ENCODE measurements around the gene PVRIG. TPM values are rescaled to one million over a fixed set of nuclear protein-coding genes. Genes with fewer than 3 reads are reported as not detected.
A peak's percentile ranks its signal among the peaks of the same experiment; 100 is the strongest.

Gene PVRIG
- total RNA-seq, 1 experiment from 2014 or later = 1.1 TPM

- Histone ChIP-seq H2AFZ (no peak overlapping the region), H3K27me3 (ENCODE audit: insufficient read depth, low read depth) (no peaks in the 10 kb centered on the region), H3K9me2 (ENCODE audit: insufficient read depth) (no peaks in the 10 kb centered on the region), H3F3A (ENCODE audit: insufficient read depth, low read depth) (no peaks in the 10 kb centered on the region), H3K4me1 (replicated peaks; ENCODE audit: insufficient read depth) (peaks cover 1% of the 10 kb centered on the region; the same call in 1 of the 2 replicates), H3K4me2 (no peak overlapping the region), H3K9me3 (ENCODE audit: insufficient read depth, low read depth) (no peaks in the 10 kb centered on the region), H3K27ac (no peak overlapping the region), H3K79me2 (ENCODE audit: low read depth) (no peaks in the 10 kb centered on the region), H3K4me3 (no peak overlapping the region), H3K36me3 (ENCODE audit: low read depth) (no peaks in the 10 kb centered on the region), H4K20me1 (ENCODE audit: insufficient read depth) (no peaks in the 10 kb centered on the region)
- ChIA-PET POLR2A (ENCODE audit: unreplicated experiment) (interaction anchor here (0.6 kb wide), 1 partner anchor 60 kb away, joined by 21 read pairs; no protein-coding TSS in a partner anchor), CTCF (interaction anchor here (0.7 kb wide), 1 partner anchor 266 kb away, joined by 4 read pairs; no protein-coding TSS in a partner anchor)
- no peak for DNase-seq
- TF ChIP-seq EZH2 (IDR thresholded peaks at IDR 0.05; ENCODE audit: low read depth) (no peak), CTCF (conservative IDR thresholded peaks at IDR 0.05) (no peak)
- intact Hi-C loops (cut with micrococcal nuclease; ENCODE audit: unreplicated experiment) = no loop called here
- BruUV-seq (replicated peaks) = no TSS peak
Measured at GRCh38 chr7:100185726-100186125, 34.0 kb upstream of the PVRIG start.

GRCh38 chr7:100189061-100189460 lies 30.7 kb upstream of the PVRIG start:
- POLR2A ChIA-PET (ENCODE audit: unreplicated experiment) = no interaction called here
- Histone ChIP-seq H3K36me3 (ENCODE audit: low read depth) (no peaks in the 10 kb centered on the region), H3K79me2 (ENCODE audit: low read depth) (no peaks in the 10 kb centered on the region), H3K27ac (no peak overlapping the region), H3K9me3 (ENCODE audit: insufficient read depth, low read depth) (no peaks in the 10 kb centered on the region), H3F3A (ENCODE audit: insufficient read depth, low read depth) (peaks cover 11% of the 10 kb centered on the region), H3K4me2 (no peak overlapping the region), H3K9me2 (ENCODE audit: insufficient read depth) (no peaks in the 10 kb centered on the region), H3K27me3 (ENCODE audit: insufficient read depth, low read depth) (no peaks in the 10 kb centered on the region), H2AFZ (no peak overlapping the region), H3K4me1 (replicated peaks; ENCODE audit: insufficient read depth) (peaks cover 22% of the 10 kb centered on the region), H4K20me1 (ENCODE audit: insufficient read depth) (no peaks in the 10 kb centered on the region), H3K4me3 (no peak overlapping the region)
- TF ChIP-seq CTCF (conservative IDR thresholded peaks at IDR 0.05) = no peak
- no peak for TF ChIP-seq EZH2 (IDR thresholded peaks at IDR 0.05; ENCODE audit: low read depth)
- CTCF ChIA-PET = interaction anchor here (0.5 kb wide), 1 partner anchor 274 kb away, joined by 7 read pairs; no protein-coding TSS in a partner anchor
- DNase-seq = no peak
- no TSS peak for BruUV-seq (replicated peaks)
- intact Hi-C loops (cut with micrococcal nuclease; ENCODE audit: unreplicated experiment) = no loop called here

GRCh38 chr7:100190048-100190711 lies 29.6 kb upstream of the PVRIG start:
- Histone ChIP-seq H4K20me1 (ENCODE audit: insufficient read depth) (no peaks in the 10 kb centered on the region), H3K27ac (no peak overlapping the region), H3K4me3 (no peak overlapping the region), H3K27me3 (ENCODE audit: insufficient read depth, low read depth) (no peaks in the 10 kb centered on the region), H3K4me2 (no peak overlapping the region), H2AFZ (no peak overlapping the region), H3F3A (ENCODE audit: insufficient read depth, low read depth) (peaks cover 11% of the 10 kb centered on the region), H3K4me1 (replicated peaks; ENCODE audit: insufficient read depth) (peaks cover 22% of the 10 kb centered on the region), H3K79me2 (ENCODE audit: low read depth) (no peaks in the 10 kb centered on the region), H3K9me2 (ENCODE audit: insufficient read depth) (no peaks in the 10 kb centered on the region), H3K9me3 (ENCODE audit: insufficient read depth, low read depth) (no peaks in the 10 kb centered on the region), H3K36me3 (ENCODE audit: low read depth) (no peaks in the 10 kb centered on the region)
- BruUV-seq (replicated peaks) = no TSS peak
- ChIA-PET POLR2A (ENCODE audit: unreplicated experiment) (interaction anchor here (0.6 kb wide), 1 partner anchor 156 kb away, joined by 3 read pairs; no protein-coding TSS in a partner anchor), CTCF (interaction anchor here (0.6 kb wide), 2 partner anchors 51 to 53 kb away, joined by 3 to 5 read pairs; no protein-coding TSS in a partner anchor)
- no peak for DNase-seq
- intact Hi-C loops (cut with micrococcal nuclease; ENCODE audit: unreplicated experiment) = no loop called here
- peak; percentile 62 for TF ChIP-seq CTCF (conservative IDR thresholded peaks at IDR 0.05)
- no peak for TF ChIP-seq EZH2 (IDR thresholded peaks at IDR 0.05; ENCODE audit: low read depth)

Measured in PC-9 (cell line).